HuH-7 (cell line): ENCODE data around the gene SSR1.
"Not testable (repeated sequence)": the region's sequence is repeated elsewhere in the genome, so short reads cannot be mapped to it uniquely, and the experiment has no call there.

ENCODE experiments used
- DNase-seq: peaks from one replicate; pipeline ENCODE4 v3.0.0; 2011; ENCODE audit warnings: low spot score

The SSR1 gene

DNA sequence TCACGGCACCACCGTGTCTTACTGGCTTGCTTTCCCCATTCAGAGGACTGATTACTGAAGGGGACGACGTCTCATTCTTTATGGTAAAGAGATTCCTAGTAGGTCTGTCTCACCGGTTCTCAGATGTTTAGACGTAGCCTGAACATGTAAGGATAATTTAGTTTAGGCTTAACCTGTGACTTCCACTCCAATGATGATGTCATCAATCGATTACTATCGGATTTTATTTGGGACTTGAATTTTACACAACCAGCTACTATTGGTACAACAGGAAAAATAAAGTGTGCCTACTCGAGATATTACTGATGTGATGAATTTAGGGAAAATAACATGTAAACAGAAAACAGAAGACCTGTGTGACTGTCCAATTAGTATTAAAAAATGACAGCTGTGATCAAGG lies 4.5 kb upstream of the SSR1 start:
- DNase-seq: no peak

GRCh38 chr6:7316658-7317533 lies 3.9 kb upstream of the SSR1 start:
- no peak for DNase-seq

DNA sequence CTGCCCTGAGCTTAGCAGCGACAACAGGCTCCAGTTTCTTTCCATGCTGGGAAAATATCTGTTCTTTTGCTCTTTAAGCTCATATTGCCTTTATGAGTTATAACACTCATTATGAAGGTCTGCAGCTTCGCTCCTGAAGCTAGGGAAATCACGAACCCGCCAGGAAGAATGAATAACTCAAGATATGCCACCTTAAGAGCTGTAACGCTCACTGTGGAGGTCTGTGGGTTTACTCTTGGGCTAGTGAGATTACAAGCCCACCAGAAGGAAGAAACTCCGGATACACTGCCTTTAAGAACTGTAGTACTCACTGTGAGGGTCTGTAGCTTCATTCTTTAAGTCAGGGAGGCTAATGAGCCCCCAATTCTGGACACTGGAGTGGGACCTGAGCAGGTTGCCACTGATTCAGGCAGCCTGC lies 3.0 kb upstream of the SSR1 start:
- DNase-seq: no peak

- not testable (repeated sequence) for DNase-seq
Measured at GRCh38 chr6:7315087-7315947, 2.3 kb upstream of the SSR1 start.

DNA sequence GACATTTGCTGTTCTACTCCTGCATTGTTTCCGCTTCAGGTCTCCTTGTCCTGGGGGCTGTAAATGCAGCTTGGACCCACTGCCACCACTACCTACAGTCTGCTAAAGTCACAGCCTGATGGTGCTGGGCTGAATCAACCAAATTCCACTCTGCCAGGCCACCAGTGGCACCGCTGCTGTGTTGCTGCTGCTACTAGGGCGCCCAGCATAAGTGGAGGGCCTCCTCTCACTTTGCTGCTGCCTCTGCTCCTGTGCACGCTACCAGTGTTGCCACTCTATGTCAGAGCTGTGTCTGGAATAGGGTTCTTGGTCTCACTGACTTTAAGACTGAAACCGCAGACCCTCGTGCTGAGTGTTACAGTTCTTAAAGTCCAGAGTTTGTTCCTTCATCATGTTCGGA lies 1.4 kb upstream of the SSR1 start:
- no peak for DNase-seq

GRCh38 chr6:7313505-7314165 lies 636 bp upstream of the SSR1 start:
- DNase-seq: no peak

DNA sequence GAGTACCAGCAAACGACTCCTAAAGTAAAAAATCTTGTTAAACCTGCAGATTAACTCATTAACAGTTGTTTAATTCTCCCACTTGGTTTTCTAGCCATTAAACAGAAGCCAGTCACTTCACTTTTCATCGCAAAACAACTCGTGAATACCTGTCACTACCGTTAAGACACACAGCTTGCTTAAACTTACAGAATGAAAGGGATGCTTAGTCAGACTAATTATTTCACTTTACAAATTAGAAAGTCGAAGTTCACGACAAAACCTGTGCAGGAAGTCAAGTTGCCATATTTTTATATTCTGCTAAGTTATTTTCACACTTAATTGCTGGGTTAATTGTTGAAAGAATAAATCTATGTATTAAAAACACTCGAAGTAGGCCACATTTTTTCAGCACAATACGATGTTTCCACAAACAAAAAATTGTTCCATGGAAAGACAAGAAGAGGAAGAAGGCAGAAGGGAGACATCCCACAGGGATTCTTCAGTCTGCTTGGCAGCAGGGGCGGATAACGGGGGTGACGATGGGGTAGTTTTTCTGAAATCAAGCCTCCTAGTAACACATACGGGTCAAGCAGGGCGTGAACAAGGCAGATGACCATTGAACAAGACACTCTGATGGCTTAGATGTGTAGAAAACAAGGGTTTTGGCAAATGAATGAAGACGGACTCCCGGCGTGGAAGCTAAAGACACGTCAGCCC lies 933 bp downstream of the SSR1 start:
- no peak for DNase-seq

DNA sequence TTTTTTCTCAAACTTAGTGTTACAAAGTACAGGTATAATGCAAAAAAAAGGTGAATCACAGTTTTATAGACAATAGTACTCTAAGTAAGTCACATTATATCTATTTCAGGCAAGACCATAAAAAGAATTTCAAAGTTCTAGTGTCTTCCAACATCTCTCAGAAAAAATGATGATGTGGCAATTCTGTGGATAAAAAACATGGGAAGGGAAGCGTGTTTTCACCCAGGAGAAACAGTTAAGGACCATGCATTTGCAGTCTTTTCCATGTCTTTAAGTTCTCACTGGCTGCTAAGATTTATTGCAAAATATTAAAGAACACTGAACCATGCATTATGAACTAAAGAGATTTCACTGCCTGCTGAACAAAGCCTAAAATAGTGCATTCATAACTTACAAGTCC lies 1.8 kb downstream of the SSR1 start:
- no peak for DNase-seq

- no peak for DNase-seq
Measured at GRCh38 chr6:7309050-7309449, 3.9 kb downstream of the SSR1 start.

DNA sequence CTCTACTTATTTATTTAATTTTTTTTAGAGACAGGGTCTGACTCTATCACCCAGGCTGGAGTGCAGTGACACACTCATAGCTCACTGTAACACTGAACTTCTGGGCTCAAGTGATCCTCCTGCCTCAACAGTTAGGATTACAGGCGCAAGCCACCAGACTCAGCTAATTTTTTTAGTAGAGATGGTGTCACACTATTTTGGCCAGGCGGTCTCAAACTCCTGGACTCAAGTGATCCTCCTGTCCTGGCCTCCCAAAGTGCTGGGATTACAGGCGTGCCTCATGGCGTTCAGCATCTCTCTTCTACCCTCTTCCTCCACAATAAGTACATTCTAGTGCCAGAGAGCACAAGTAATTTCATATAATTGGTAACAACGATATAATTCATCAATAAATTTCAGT lies 5.5 kb downstream of the SSR1 start:
- DNase-seq: no peak

- no peak for DNase-seq
Measured at GRCh38 chr6:7304821-7305220, 8.2 kb downstream of the SSR1 start.

DNA sequence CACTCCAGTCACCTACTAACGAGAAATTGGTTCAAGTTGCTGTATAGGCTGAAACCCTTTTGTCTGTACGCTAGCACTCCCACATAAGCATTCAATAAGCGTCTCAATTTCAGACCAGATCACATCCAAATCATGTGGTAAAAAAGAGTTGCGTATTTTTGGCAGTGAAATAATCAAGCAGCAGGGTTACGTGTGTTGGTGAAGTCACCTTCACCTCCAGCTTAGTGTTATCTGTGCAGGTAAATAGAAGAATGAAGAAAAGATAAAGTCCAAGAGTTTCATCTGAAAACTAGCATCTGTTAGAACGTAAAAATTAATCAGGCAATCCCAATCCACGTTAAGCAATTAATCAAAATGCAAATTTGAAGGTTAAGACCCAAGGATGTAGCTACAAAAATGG lies 11.3 kb downstream of the SSR1 start:
- DNase-seq: no peak

DNA sequence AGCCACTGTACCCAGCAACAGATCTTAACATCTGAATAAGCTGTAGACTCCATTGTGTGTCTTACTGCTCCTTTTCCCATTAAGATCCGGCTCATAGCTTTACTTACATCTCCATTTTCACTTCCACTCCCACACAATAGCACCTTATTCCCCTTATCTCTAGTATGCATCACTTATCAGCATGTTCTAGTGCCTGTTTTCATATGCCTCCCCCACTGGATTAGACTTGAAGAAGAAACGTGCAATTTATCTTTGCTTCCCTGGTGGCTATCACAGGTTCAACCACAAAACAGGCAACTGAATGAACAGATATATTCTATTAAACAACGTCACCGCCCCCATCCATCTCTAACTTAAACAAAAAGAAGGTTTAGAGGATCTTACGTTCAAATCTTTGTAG lies 12.1 kb downstream of the SSR1 start:
- no peak for DNase-seq

DNA sequence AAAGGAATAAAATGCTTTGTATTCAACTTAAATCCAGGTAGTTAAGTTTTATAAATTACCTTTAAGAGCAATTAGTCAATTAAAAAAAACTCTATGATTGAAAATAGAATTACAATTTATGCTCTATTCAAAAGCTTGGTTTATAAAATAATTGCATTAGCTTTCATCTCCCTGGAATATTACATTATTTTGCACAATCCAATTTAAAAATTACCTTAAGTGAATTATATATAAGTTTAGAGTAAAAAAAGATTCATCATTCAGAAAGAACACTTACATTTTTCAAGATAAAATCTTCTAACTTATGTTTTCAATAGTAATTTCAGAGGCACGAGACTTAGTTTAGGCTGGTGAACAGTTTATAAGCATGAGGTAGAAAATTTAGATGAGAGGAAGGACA lies 14.9 kb downstream of the SSR1 start:
- DNase-seq: no peak

GRCh38 chr6:7296602-7297001 lies 16.4 kb downstream of the SSR1 start:
- DNase-seq: no peak

- DNase-seq: no peak
Measured at GRCh38 chr6:7295916-7296315, 17.1 kb downstream of the SSR1 start.

DNA sequence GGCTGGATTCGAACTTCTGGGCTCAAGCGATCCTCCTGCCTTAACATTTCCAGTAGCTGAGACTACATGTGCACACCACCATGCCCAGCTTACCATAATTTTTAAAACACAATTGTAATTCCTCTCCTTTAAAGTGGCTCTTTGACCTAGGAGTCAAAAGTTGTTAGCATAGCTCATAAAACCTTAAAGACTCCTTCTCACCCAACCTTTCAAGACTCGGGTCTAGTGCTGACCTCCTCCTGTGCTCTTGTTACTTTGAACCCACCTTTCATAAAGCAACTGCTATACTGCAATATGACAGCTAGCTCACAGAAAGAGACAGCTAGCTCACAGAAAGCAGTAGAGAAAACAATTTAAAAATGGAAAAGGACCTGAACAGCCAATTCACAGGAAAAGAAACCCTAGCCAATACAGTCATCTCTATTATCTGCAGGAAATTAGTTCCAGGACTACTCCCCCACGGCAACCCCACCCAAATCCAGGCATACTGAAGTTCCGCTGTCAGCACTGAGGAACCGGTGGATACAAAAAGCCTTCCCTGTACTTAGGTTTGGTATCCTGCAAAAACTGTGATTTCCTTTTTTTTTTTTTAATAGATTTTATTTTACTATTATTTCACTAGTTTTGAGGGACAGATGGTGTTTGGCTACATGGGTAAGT lies 20.3 kb downstream of the SSR1 start:
- DNase-seq: no peak

DNA sequence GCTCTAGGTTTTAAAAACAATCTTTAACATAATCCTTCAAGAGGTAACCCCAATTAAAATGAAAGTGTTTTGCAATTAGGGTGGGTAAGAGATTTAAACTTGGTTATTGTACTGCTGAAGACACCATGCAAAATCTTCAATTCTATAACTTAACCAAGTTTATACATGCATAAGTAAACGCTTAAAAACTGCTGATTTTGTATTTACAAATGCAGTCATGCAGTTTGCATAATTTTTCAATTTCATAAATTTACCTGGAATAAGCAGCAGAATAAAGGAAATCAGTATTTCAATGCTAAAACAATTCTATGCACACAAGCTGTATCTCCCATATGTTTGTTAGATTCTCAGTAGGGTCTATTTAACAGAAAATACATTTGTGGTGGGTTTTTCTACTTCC lies 22.9 kb downstream of the SSR1 start:
- no peak for DNase-seq

DNA sequence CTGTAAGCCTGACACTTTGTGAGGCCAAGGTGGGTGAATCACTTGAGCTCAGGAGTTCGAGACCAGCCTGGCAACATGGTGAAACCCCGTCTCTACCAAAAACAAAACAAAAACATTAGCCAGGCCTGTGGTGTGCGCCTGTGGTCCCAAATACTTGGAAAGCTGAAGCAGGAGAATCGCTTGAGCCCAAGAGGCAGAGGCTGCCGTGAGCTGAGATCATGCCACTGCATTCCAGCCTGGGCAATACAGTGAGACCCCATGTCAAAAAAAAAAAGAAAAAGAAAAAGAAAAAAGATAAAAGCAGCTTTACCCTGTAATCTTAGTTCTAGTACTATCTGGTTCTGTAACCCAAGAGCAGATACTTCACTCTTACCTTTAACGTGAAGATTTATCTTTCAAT lies 27.6 kb downstream of the SSR1 start:
- DNase-seq: no peak

GRCh38 chr6:7283676-7284075 lies 29.3 kb downstream of the SSR1 start:
- no peak for DNase-seq

DNA sequence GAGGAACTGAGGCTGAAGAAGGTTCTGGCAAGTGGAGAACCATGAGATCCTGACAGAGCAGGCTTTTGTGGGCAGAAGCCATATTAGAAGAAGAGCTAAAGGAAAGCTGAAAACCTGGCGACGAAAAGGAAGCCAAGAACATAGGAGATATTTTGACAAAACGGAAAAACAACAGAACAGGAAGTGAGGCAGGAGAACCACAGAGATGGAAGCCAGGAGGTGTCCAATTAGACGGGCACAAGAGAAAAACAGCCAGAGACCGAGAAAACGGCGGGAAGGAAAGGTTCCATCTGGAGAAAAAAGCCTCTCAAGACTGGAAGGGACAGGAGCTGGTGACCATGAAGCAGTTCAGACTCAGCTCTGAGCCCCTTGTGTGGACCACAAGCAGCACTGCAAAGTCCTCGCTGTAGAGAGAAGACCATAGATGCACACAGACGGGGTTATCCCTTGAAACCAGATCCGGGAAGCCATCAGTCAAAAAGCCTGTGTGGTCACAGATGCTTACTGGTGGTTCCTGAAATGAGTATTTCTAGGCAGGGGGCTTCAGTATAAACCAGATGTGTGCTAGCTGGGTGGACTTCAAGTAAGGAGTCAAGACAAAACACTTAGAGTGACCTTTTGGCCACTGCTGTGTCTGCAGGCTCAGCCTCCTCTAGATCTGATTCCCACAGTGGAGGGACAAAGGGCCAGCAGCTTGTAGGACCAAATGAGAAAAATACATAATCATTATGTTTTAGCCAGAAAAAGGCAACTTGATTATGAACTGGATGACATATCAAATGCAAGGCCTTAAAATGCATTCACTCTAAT lies 30.7 kb downstream of the SSR1 start:
- no peak for DNase-seq
